B cell (primary cell): ENCODE measurements around the gene MDGA2. TPM values are rescaled to one million over a fixed set of nuclear protein-coding genes. Genes with fewer than 3 reads are reported as not detected.

Source experiments
- ATAC-seq: fragments of 200-7000 bp; cut with Tn5 transposase; one replicate; pipeline ENCODE4 v1.10.0; 2021; ENCODE audit warnings: low read depth, mild to moderate bottlenecking, moderate number of reproducible peaks, moderate library complexity
- CTCF ChIA-PET: fragments of 350-600 bp; sonication (Branson Sonifier 250); formaldehyde crosslinking; loops from one replicate; lab custom pipeline; 2021; ENCODE audit warnings: antibody characterized with exemption, inconsistent platforms; lab: Charles Lee
- POLR2A ChIA-PET: fragments of 350-600 bp; sonication (Branson Sonifier 250); formaldehyde crosslinking; loops from one replicate; lab custom pipeline; 2021; ENCODE audit warnings: antibody characterized with exemption; lab: Charles Lee
- DNase-seq: peaks from one replicate; pipeline ENCODE4 v3.0.0; 2013
- H2AFZ ChIP-seq: 2 replicates; pipeline ENCODE4 v1.6.1; 2012; ENCODE audit warnings: mild to moderate bottlenecking, low read depth, low read length; ENCODE audit not compliant: insufficient read depth, poor library complexity, severe bottlenecking
- H3K27ac ChIP-seq, 2 donors: 1 replicate in 1 of 2; 2 replicates in 1 of 2; pipeline ENCODE4 v1.5.1; 2012 to 2013; ENCODE audit warnings: low read length in 2 of 2, mild to moderate bottlenecking in 2 of 2, moderate library complexity in 1 of 2
- H3K27me3 ChIP-seq, 4 experiments: fragments of 200-600 bp in 1 of 4; sonication (generic) in 1 of 4; replicated peaks in 1 of 4; 1 replicate in 2 of 4; 2 replicates in 2 of 4; pipeline versions ENCODE4 v1.6.1 to v1.7.0; 2013 to 2016; ENCODE audit warnings: low read length in 3 of 4, mild to moderate bottlenecking in 2 of 4, mixed read lengths in 1 of 4, moderate library complexity in 1 of 4; ENCODE audit not compliant: insufficient read depth in 4 of 4, control insufficient read depth in 3 of 4; ENCODE audit errors: control extremely low read depth in 1 of 4
- H3K36me3 ChIP-seq, 2 experiments: replicated peaks in 1 of 2; 1 replicate in 1 of 2; 2 replicates in 1 of 2; pipeline versions ENCODE4 v1.6.1 to v1.7.1; 2013; ENCODE audit warnings: low read length in 1 of 2; ENCODE audit not compliant: insufficient read depth in 2 of 2, control insufficient read depth in 1 of 2; ENCODE audit errors: control extremely low read depth in 1 of 2, extremely low read depth in 1 of 2
- H3K4me1 ChIP-seq, 2 donors: fragments of 200-600 bp in 1 of 2; sonication (generic) in 1 of 2; 1 replicate in 1 of 2; 2 replicates in 1 of 2; pipeline versions ENCODE4 v1.5.1 to v1.6.1; 2013 to 2017; ENCODE audit warnings: low read length in 2 of 2; ENCODE audit not compliant: control insufficient read depth in 2 of 2, insufficient read depth in 2 of 2
- H3K4me2 ChIP-seq: replicated peaks from 2 replicates; pipeline ENCODE3; 2012; ENCODE audit warnings: mild to moderate bottlenecking, low read depth, low read length; ENCODE audit not compliant: poor library complexity, severe bottlenecking
- H3K4me3 ChIP-seq, 5 experiments: fragments of 200-600 bp in 1 of 5; sonication (generic) in 1 of 5; 1 replicate in 3 of 5; 2 replicates in 2 of 5; pipeline versions ENCODE4 v1.5.1 to v1.7.0; 2011 to 2016; ENCODE audit warnings: low read length in 4 of 5, mild to moderate bottlenecking in 4 of 5, low read depth in 2 of 5, control low read depth in 1 of 5, moderate library complexity in 1 of 5; ENCODE audit not compliant: insufficient read depth in 1 of 5; ENCODE audit errors: control extremely low read depth in 1 of 5, extremely low read depth in 1 of 5
- H3K79me2 ChIP-seq: fragments of 200-600 bp; sonication (generic); one replicate; pipeline ENCODE4 v1.6.0; 2016; ENCODE audit warnings: low read length; ENCODE audit not compliant: control insufficient read depth, insufficient read depth
- H3K9ac ChIP-seq: fragments of 200-600 bp; sonication (generic); 2 replicates; pipeline ENCODE4 v1.6.1; 2017; ENCODE audit warnings: mild to moderate bottlenecking, low read length, moderate library complexity
- H3K9me3 ChIP-seq, 3 donors: one replicate each; pipeline versions ENCODE4 v1.6.1 to v1.7.1; 2013; ENCODE audit warnings: low read length in 2 of 3; ENCODE audit not compliant: control insufficient read depth in 2 of 3, insufficient read depth in 1 of 3; ENCODE audit errors: control extremely low read depth in 1 of 3
- H4K20me1 ChIP-seq: 2 replicates; pipeline ENCODE4 v1.6.0; 2012; ENCODE audit warnings: mild to moderate bottlenecking, low read length; ENCODE audit not compliant: insufficient read depth, control insufficient read depth, poor library complexity, severe bottlenecking
- H3K27ac Mint-ChIP-seq: one replicate; pipeline ENCODE4 v1.8.0; 2021; ENCODE audit warnings: mixed read lengths
- H3K27me3 Mint-ChIP-seq: one replicate; pipeline ENCODE4 v1.8.0; 2021; ENCODE audit warnings: mixed read lengths
- H3K4me1 Mint-ChIP-seq: one replicate; pipeline ENCODE4 v1.8.0; 2021; ENCODE audit warnings: mixed read lengths
- H3K4me3 Mint-ChIP-seq: one replicate; pipeline ENCODE4 v1.8.0; 2021; ENCODE audit warnings: mixed read lengths
- H3K9me3 Mint-ChIP-seq: one replicate; pipeline ENCODE4 v1.8.0; 2022; ENCODE audit warnings: mixed read lengths; ENCODE audit not compliant: insufficient read depth
- CTCF ChIP-seq: fragments of 200-600 bp; IDR thresholded peaks from one replicate; pipeline ENCODE4 v1.8.0; 2022; ENCODE audit warnings: antibody characterized with exemption, mild to moderate bottlenecking
- EZH2 ChIP-seq: IDR thresholded peaks from 2 replicates; pipeline ENCODE4 v1.6.1; 2012; ENCODE audit warnings: borderline replicate concordance, low read depth, mild to moderate bottlenecking, moderate library complexity, low read length; ENCODE audit not compliant: insufficient read depth, poor library complexity, severe bottlenecking
- WGBS: methylation state at CpG from one replicate; pipeline ENCODE4 v1.1.5; 2013; ENCODE audit warnings: missing lambda C conversion rate; ENCODE audit not compliant: insufficient coverage; 5-methylcytosine and 5-hydroxymethylcytosine counted together
- intact Hi-C: fragments of 100-400 bp; cut with micrococcal nuclease; formaldehyde crosslinking; loops from one replicate; pipeline ENCODE4 v1.10.0; 2022
- polyA plus RNA-seq: library from polyadenylated mRNA; depleted of rRNA; stranded (reverse); fragments of >200 nt; gene quantifications from 2 replicates; pipeline ENCODE4 v1.2.3, GENCODE V29; 2012
- total RNA-seq, 2 donors: library from RNA; stranded (reverse); fragments of 120-200 nt in 1 of 2; gene quantifications; 1 replicate in 1 of 2; 2 replicates in 1 of 2; pipeline versions ENCODE4 v1.2.3 to v1.2.4, GENCODE V29; 2013 to 2022

Gene MDGA2
- total and polyA plus RNA-seq, 2 donors (not counting 1 experiment from before 2014, with no cell fraction given): not detected

- TF ChIP-seq EZH2 (no peak), CTCF (no peak)
- ChIA-PET POLR2A (no interaction called here), CTCF (no interaction called here)
- Histone ChIP-seq H3K4me2 (no peak overlapping the region), H3K4me3 (no peak overlapping the region), H3K9ac (no peak overlapping the region), H3K36me3 (no peaks in the 10 kb centered on the region), H3K27me3 (no peaks in the 10 kb centered on the region), H3K4me1 (no peaks in the 10 kb centered on the region), H3K79me2 (no peaks in the 10 kb centered on the region), H3K9me3 (peaks cover 0 to 1% (median 0%) of the 10 kb centered on the region in 3 donors), H4K20me1 (no peaks in the 10 kb centered on the region), H3K27ac (no peak overlapping the region), H2AFZ (no peak overlapping the region)
- intact Hi-C loops: no loop called here
- WGBS: no CpG with 5 or more reads among the region's 3 CpGs
- Mint-ChIP-seq H3K27ac (no peak overlapping the region), H3K9me3 (no peaks in the 10 kb centered on the region), H3K27me3 (no peaks in the 10 kb centered on the region), H3K4me1 (no peaks in the 10 kb centered on the region), H3K4me3 (no peak overlapping the region)
- ATAC-seq (no peak), DNase-seq (no peak)
These were observed 526.7 kb downstream of the MDGA2 start for GRCh38 chr14:47148686-47149085.

- no CpG with 5 or more reads among the region's 2 CpGs for WGBS
- H3K79me2 ChIP-seq: no peaks in the 10 kb centered on the region
- Mint-ChIP-seq H3K27ac (no peak overlapping the region), H3K9me3 (peaks cover 7% of the 10 kb centered on the region), H3K27me3 (no peaks in the 10 kb centered on the region), H3K4me1 (no peaks in the 10 kb centered on the region), H3K4me3 (no peak overlapping the region)
- no peaks in the 10 kb centered on the region for H3K4me1 ChIP-seq
- no peaks in the 10 kb centered on the region for H3K27me3 ChIP-seq
- H3K36me3 ChIP-seq: no peaks in the 10 kb centered on the region
- POLR2A ChIA-PET: no interaction called here
- H4K20me1 ChIP-seq: no peaks in the 10 kb centered on the region
- no peak overlapping the region for H2AFZ ChIP-seq
- H3K4me2 ChIP-seq: no peak overlapping the region
- no peak overlapping the region for H3K9ac ChIP-seq
- TF ChIP-seq CTCF (no peak), EZH2 (no peak)
- ATAC-seq (no peak), DNase-seq (no peak)
- CTCF ChIA-PET: no interaction called here
- no peaks in the 10 kb centered on the region for H3K9me3 ChIP-seq
- no peak overlapping the region for H3K27ac ChIP-seq
- H3K4me3 ChIP-seq: no peak overlapping the region
- intact Hi-C loops: no loop called here
These were observed 554.8 kb downstream of the MDGA2 start for GRCh38 chr14:47120645-47121044.
